PC-3 (cell line): Measurements from ENCODE around the gene RSPRY1. TPM values are rescaled to one million over a fixed set of nuclear protein-coding genes. Genes with fewer than 3 reads are reported as not detected.

Experiments used
- ATAC-seq: fragments of 200-7000 bp; cut with Tn5 transposase; 2 replicates; pipeline ENCODE4 v1.9.1; 2020; ENCODE audit warnings: mild to moderate bottlenecking, moderate library complexity
- BruUV-seq: library from RNA; stranded (reverse); fragments of 400-500 nt; replicated peaks from 2 replicates; lab custom pipeline; 2021; lab: Mats Ljungman, UMichigan
- CTCF ChIA-PET: fragments of 300-600 bp; sonication (Branson Sonifier 250); formaldehyde crosslinking; loops from one replicate; lab custom pipeline; 2022; ENCODE audit warnings: antibody characterized with exemption; lab: Charles Lee
- POLR2A ChIA-PET: fragments of 300-600 bp; sonication (Branson Sonifier 250); formaldehyde crosslinking; loops from one replicate; lab custom pipeline; 2022; ENCODE audit warnings: antibody characterized with exemption; ENCODE audit not compliant: unreplicated experiment; lab: Charles Lee
- DNase-seq: peaks from one replicate; pipeline ENCODE4 v3.0.0-alpha.2; 2015
- H2AFZ ChIP-seq: fragments of 300-600 bp; sonication (generic); 2 replicates; pipeline ENCODE4 v1.6.0; 2016; ENCODE audit warnings: antibody characterized with exemption, low read length
- H3F3A ChIP-seq: fragments of 300-600 bp; sonication (generic); one replicate; pipeline ENCODE4 v1.6.0; 2017; ENCODE audit warnings: antibody characterized with exemption, low read length, control low read depth, mild to moderate bottlenecking; ENCODE audit not compliant: unreplicated experiment
- H3K27ac ChIP-seq: fragments of 300-600 bp; sonication (generic); 2 replicates; pipeline ENCODE4 v1.5.1; 2016; ENCODE audit warnings: mild to moderate bottlenecking, low read length
- H3K27me3 ChIP-seq: fragments of 300-600 bp; sonication (generic); 2 replicates; pipeline ENCODE4 v1.6.1; 2016; ENCODE audit warnings: low read length, mixed read lengths
- H3K36me3 ChIP-seq: fragments of 300-600 bp; sonication (generic); 2 replicates; pipeline ENCODE4 v1.6.1; 2016; ENCODE audit warnings: low read depth, mixed run types, low read length, mixed read lengths
- H3K4me1 ChIP-seq: fragments of 300-600 bp; sonication (generic); 2 replicates; pipeline ENCODE4 v1.5.1; 2016; ENCODE audit warnings: low read length; ENCODE audit not compliant: insufficient read depth
- H3K4me2 ChIP-seq: fragments of 300-600 bp; sonication (generic); 2 replicates; pipeline ENCODE4 v1.6.0; 2016; ENCODE audit warnings: low read length
- H3K4me3 ChIP-seq: fragments of 300-600 bp; sonication (generic); 2 replicates; pipeline ENCODE4 v1.5.1; 2016; ENCODE audit warnings: mild to moderate bottlenecking, low read length, mixed read lengths
- H3K79me2 ChIP-seq: fragments of 300-600 bp; sonication (generic); 2 replicates; pipeline ENCODE4 v1.6.1; 2017; ENCODE audit warnings: low read length, mixed read lengths
- H3K9ac ChIP-seq: fragments of 300-600 bp; sonication (generic); 2 replicates; pipeline ENCODE4 v1.6.0; 2016; ENCODE audit warnings: mild to moderate bottlenecking, low read length
- H3K9me2 ChIP-seq: fragments of 300-600 bp; sonication (generic); replicated peaks from 2 replicates; pipeline ENCODE4 v1.6.1; 2016; ENCODE audit warnings: mixed run types, low read length, mixed read lengths
- H3K9me3 ChIP-seq: fragments of 300-600 bp; sonication (generic); 2 replicates; pipeline ENCODE4 v1.6.1; 2016; ENCODE audit warnings: low read length, mixed read lengths
- H4K20me1 ChIP-seq: fragments of 300-600 bp; sonication (generic); 2 replicates; pipeline ENCODE4 v1.6.1; 2016; ENCODE audit warnings: low read length, mixed read lengths
- EZH2 ChIP-seq: fragments of 300-600 bp; sonication (generic); IDR thresholded peaks from one replicate; pipeline ENCODE4 v1.6.1; 2017; ENCODE audit warnings: antibody characterized with exemption, mild to moderate bottlenecking, low read length; ENCODE audit not compliant: unreplicated experiment
- EZH2phosphoT487 ChIP-seq: fragments of 300-600 bp; sonication (generic); IDR thresholded peaks from 2 replicates; pipeline ENCODE4 v1.6.1; 2018; ENCODE audit warnings: mild to moderate bottlenecking, antibody characterized with exemption, low read length, borderline replicate concordance
- intact Hi-C: fragments of 100-400 bp; cut with micrococcal nuclease; formaldehyde crosslinking; loops from 2 replicates; pipeline ENCODE4 v1.9.0; 2023
- total RNA-seq: library from RNA; depleted of rRNA; stranded (reverse); fragments of >200 nt; gene quantifications from 2 replicates; pipeline ENCODE4 v1.2.3, GENCODE V29; 2014
- TF ChIP-seq, protein P1 (sequence below): fragments of 300-600 bp; sonication (generic); conservative IDR thresholded peaks from 2 replicates; pipeline ENCODE4 v1.5.1; 2017; ENCODE audit warnings: antibody characterized with exemption, low read depth, mild to moderate bottlenecking, low read length

The RSPRY1 gene
- total RNA-seq, 1 experiment from 2014 or later, result 17.5 TPM

DNA sequence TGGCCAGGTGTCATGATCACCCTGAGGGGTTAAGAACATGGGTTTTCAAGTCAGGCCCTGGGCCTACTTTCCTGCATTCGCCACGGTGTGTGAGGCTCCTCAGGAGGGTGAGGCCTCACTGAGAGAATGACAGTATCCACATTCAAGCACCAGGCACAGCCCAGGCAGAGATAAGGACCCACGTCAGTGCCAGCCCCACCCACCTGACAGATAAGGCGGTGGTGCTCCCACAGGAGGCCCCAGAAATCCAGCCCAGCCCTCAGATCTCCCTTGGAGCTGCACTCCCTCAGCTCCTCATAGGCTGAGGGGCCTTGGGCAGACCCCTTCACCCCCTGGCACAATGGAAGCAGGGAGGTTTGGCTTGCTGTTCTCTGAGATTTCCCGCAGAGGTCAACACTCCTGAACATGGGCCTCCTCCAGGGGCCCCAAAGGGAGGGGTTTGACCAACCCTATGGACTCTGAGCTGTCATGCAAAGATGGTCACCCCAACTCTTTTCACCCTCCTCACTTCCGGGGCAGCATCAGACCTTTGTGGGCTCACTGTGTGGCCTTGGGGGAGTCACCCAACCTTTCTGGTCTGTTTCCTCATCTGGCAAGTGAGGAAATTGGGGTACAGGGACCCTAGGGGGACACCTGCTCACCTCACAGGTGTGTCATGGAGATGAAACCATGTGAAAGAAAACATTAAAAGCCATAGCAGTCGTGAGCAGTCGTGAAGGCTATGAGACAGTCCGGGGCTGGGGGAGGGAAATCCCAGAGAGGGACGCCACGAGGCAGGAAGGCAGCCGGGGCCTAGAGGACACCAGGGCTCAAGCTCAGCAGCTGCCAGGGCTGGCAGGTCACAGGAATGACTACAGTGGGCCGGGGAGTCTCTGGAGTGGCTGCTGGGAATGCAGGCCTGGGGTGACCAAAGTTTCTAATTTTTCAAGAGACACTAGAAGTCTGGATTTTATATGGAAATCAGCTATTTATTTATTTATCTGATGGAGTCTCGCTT is 83.0 kb downstream of the RSPRY1 start:
- no peaks in the 10 kb centered on the region for H3K27me3 ChIP-seq
- H3K4me1 ChIP-seq, result peaks cover 6% of the 10 kb centered on the region; the same call in 1 of the 2 replicates
- no peaks in the 10 kb centered on the region for H3K36me3 ChIP-seq
- TF ChIP-seq EZH2 (no peak), EZH2phosphoT487 (no peak)
- TF ChIP-seq, protein P1, sequence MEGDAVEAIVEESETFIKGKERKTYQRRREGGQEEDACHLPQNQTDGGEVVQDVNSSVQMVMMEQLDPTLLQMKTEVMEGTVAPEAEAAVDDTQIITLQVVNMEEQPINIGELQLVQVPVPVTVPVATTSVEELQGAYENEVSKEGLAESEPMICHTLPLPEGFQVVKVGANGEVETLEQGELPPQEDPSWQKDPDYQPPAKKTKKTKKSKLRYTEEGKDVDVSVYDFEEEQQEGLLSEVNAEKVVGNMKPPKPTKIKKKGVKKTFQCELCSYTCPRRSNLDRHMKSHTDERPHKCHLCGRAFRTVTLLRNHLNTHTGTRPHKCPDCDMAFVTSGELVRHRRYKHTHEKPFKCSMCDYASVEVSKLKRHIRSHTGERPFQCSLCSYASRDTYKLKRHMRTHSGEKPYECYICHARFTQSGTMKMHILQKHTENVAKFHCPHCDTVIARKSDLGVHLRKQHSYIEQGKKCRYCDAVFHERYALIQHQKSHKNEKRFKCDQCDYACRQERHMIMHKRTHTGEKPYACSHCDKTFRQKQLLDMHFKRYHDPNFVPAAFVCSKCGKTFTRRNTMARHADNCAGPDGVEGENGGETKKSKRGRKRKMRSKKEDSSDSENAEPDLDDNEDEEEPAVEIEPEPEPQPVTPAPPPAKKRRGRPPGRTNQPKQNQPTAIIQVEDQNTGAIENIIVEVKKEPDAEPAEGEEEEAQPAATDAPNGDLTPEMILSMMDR, result no peak
- no peak overlapping the region for H3K27ac ChIP-seq
- H3K4me3 ChIP-seq, result no peak overlapping the region
- H2AFZ ChIP-seq, result no peak overlapping the region
- H3F3A ChIP-seq, result no peaks in the 10 kb centered on the region
- no peak overlapping the region for H3K9ac ChIP-seq
- intact Hi-C loops, result no loop called here
- H3K79me2 ChIP-seq, result no peaks in the 10 kb centered on the region
- BruUV-seq, result no TSS peak
- H3K4me2 ChIP-seq, result no peak overlapping the region
- ChIA-PET CTCF (no interaction called here), POLR2A (no interaction called here)
- ATAC-seq (no peak), DNase-seq (no peak)
- H3K9me3 ChIP-seq, result no peaks in the 10 kb centered on the region
- no peaks in the 10 kb centered on the region for H4K20me1 ChIP-seq
- no peaks in the 10 kb centered on the region for H3K9me2 ChIP-seq

GRCh38 chr16:57270221-57271062 is 84.3 kb downstream of the RSPRY1 start:
- Histone ChIP-seq H4K20me1 (no peaks in the 10 kb centered on the region), H3F3A (no peaks in the 10 kb centered on the region), H3K36me3 (no peaks in the 10 kb centered on the region), H3K27ac (no peak overlapping the region), H2AFZ (no peak overlapping the region), H3K4me3 (no peak overlapping the region), H3K9me2 (no peaks in the 10 kb centered on the region), H3K79me2 (no peaks in the 10 kb centered on the region), H3K4me1 (peaks cover 6% of the 10 kb centered on the region; the same call in 1 of the 2 replicates), H3K27me3 (no peaks in the 10 kb centered on the region), H3K9me3 (no peaks in the 10 kb centered on the region), H3K4me2 (no peak overlapping the region), H3K9ac (no peak overlapping the region)
- TF ChIP-seq, protein P1, result no peak
- TF ChIP-seq EZH2phosphoT487 (no peak), EZH2 (no peak)
- no TSS peak for BruUV-seq
- DNase-seq (no peak), ATAC-seq (no peak)
- POLR2A ChIA-PET, result no interaction called here
- CTCF ChIA-PET, result no interaction called here
- intact Hi-C loops, result no loop called here
